ENCODE results near the gene BMPR1B.

- no peak for TF ChIP-seq CTCF (tag by site-specific recombination; IDR thresholded peaks at IDR 0.05)
- no peak for TF ChIP-seq ZNF48 (tag by site-specific recombination; IDR thresholded peaks at IDR 0.05)
- TF ChIP-seq ZNF350 (tag by site-specific recombination; IDR thresholded peaks at IDR 0.05), result no peak
- no peak for TF ChIP-seq PRDM10 (tag by site-specific recombination; IDR thresholded peaks at IDR 0.05)
- TF ChIP-seq ZNF140 (tag by site-specific recombination; IDR thresholded peaks at IDR 0.05), result no peak
- TF ChIP-seq ZBTB26 (tag by site-specific recombination; optimal IDR thresholded peaks at IDR 0.05), result no peak
- no peak for TF ChIP-seq SETDB1 (IDR thresholded peaks at IDR 0.05; ENCODE audit: insufficient read length, low read length)
- TF ChIP-seq ZNF626 (tag by site-specific recombination; IDR thresholded peaks at IDR 0.05), result no peak
- no peak for TF ChIP-seq ZNF274 (IDR thresholded peaks at IDR 0.05; ENCODE audit: low read length)
- no peak for TF ChIP-seq ZNF274 (tag by site-specific recombination; IDR thresholded peaks at IDR 0.05; ENCODE audit: borderline replicate concordance)
- TF ChIP-seq ZBTB44 (tag by site-specific recombination; IDR thresholded peaks at IDR 0.05), result no peak
- no peak for TF ChIP-seq ELK4 (IDR thresholded peaks at IDR 0.05; ENCODE audit: borderline replicate concordance, low read depth, low read length)
- no peak for TF ChIP-seq PBX3 (CRISPR knock-in tag; IDR thresholded peaks at IDR 0.05)
- no peak for TF ChIP-seq ZNF341 (tag by site-specific recombination; IDR thresholded peaks at IDR 0.05; ENCODE audit: low read depth)
- no peak for TF ChIP-seq ZNF561 (tag by site-specific recombination; IDR thresholded peaks at IDR 0.05; ENCODE audit: borderline replicate concordance)
Measured at GRCh38 chr4:94924566-94924965, 166.8 kb downstream of the BMPR1B start.

Measured in HEK293 (cell line).